OCI-LY1 (cell line): Measurements from ENCODE around the gene SLAIN1.

Source experiments
- H2AFZ ChIP-seq: fragments of 200-600 bp; sonication (generic), shearing (Covaris generic); 2 replicates; pipeline ENCODE4 v1.6.0; 2014; ENCODE audit warnings: antibody characterized with exemption, mild to moderate bottlenecking, low read length
- H3F3A ChIP-seq: fragments of 200-600 bp; sonication (generic), shearing (Covaris generic); 2 replicates; pipeline ENCODE4 v1.6.0; 2014; ENCODE audit warnings: mild to moderate bottlenecking, antibody characterized with exemption, low read length, moderate library complexity; ENCODE audit not compliant: insufficient read depth
- H3K27ac ChIP-seq: fragments of 200-600 bp; sonication (generic); 2 replicates; pipeline ENCODE4 v1.5.1; 2014; ENCODE audit warnings: low read length, mixed run types, mild to moderate bottlenecking, low read depth; ENCODE audit not compliant: poor library complexity, severe bottlenecking
- H3K27me3 ChIP-seq: fragments of 200-600 bp; sonication (generic); 2 replicates; pipeline ENCODE4 v1.6.0; 2014; ENCODE audit warnings: antibody characterized with exemption, mild to moderate bottlenecking, low read length, moderate library complexity; ENCODE audit not compliant: insufficient read depth
- H3K36me3 ChIP-seq: fragments of 200-600 bp; sonication (generic); 2 replicates; pipeline ENCODE4 v1.6.1; 2014; ENCODE audit warnings: mild to moderate bottlenecking, antibody characterized with exemption, low read length, moderate library complexity, mixed read lengths; ENCODE audit not compliant: insufficient read depth
- H3K4me1 ChIP-seq: fragments of 200-600 bp; sonication (generic); 2 replicates; pipeline ENCODE4 v1.5.1; 2014; ENCODE audit warnings: mild to moderate bottlenecking, low read length, moderate library complexity; ENCODE audit not compliant: insufficient read depth, severe bottlenecking
- H3K4me2 ChIP-seq: fragments of 200-600 bp; sonication (generic), shearing (Covaris generic); 2 replicates; pipeline ENCODE4 v1.6.1; 2014; ENCODE audit warnings: low read length
- H3K4me3 ChIP-seq: fragments of 200-600 bp; sonication (generic); 2 replicates; pipeline ENCODE4 v1.5.1; 2014; ENCODE audit warnings: low read length, low read depth, mild to moderate bottlenecking, mixed read lengths; ENCODE audit not compliant: poor library complexity, severe bottlenecking
- H3K79me2 ChIP-seq: fragments of 200-600 bp; shearing (Covaris generic); 2 replicates; pipeline ENCODE4 v1.6.1; 2016; ENCODE audit warnings: mixed run types, low read length, mixed read lengths; ENCODE audit not compliant: insufficient read depth
- H3K9ac ChIP-seq: fragments of 200-600 bp; sonication (generic), shearing (Covaris generic); 2 replicates; pipeline ENCODE4 v1.6.1; 2014; ENCODE audit warnings: mild to moderate bottlenecking, low read length, mixed read lengths
- H3K9me2 ChIP-seq: fragments of 200-600 bp; sonication (generic), shearing (Covaris generic); 2 replicates; pipeline ENCODE4 v1.6.1; 2014; ENCODE audit warnings: low read depth, mild to moderate bottlenecking, low read length, mixed read lengths
- H3K9me3 ChIP-seq: fragments of 200-600 bp; shearing (Covaris generic); 2 replicates; pipeline ENCODE4 v1.6.1; 2014; ENCODE audit warnings: low read length, mixed read lengths
- H4K20me1 ChIP-seq: fragments of 200-600 bp; sonication (generic), shearing (Covaris generic); 2 replicates; pipeline ENCODE4 v1.6.0; 2016; ENCODE audit warnings: mild to moderate bottlenecking, low read length; ENCODE audit not compliant: insufficient read depth
- CTCF ChIP-seq: fragments of 200-600 bp; sonication (generic), shearing (Covaris generic); IDR thresholded peaks from 2 replicates; pipeline ENCODE4 v1.5.1; 2017; ENCODE audit warnings: mild to moderate bottlenecking, antibody characterized with exemption, low read length, moderate library complexity, mixed read lengths
- EZH2 ChIP-seq: fragments of 200-600 bp; sonication (generic), shearing (Covaris generic); IDR thresholded peaks from 2 replicates; pipeline ENCODE4 v1.8.0; 2017; ENCODE audit warnings: borderline replicate concordance, mixed run types, mild to moderate bottlenecking, antibody characterized with exemption, low read length, moderate library complexity, mixed read lengths

The SLAIN1 gene

GRCh38 chr13:77781808-77782207 is 84.3 kb downstream of the SLAIN1 start:
- no peaks in the 10 kb centered on the region for H4K20me1 ChIP-seq
- TF ChIP-seq EZH2: no peak
- TF ChIP-seq CTCF: no peak
- H3K27me3 ChIP-seq: no peaks in the 10 kb centered on the region
- H2AFZ ChIP-seq: no peak overlapping the region
- no peaks in the 10 kb centered on the region for H3F3A ChIP-seq
- H3K4me1 ChIP-seq: no peaks in the 10 kb centered on the region
- no peak overlapping the region for H3K4me3 ChIP-seq
- H3K27ac ChIP-seq: no peak overlapping the region
- H3K79me2 ChIP-seq: no peaks in the 10 kb centered on the region
- no peaks in the 10 kb centered on the region for H3K9me3 ChIP-seq
- no peaks in the 10 kb centered on the region for H3K36me3 ChIP-seq
- H3K9ac ChIP-seq: no peak overlapping the region
- H3K9me2 ChIP-seq: no peaks in the 10 kb centered on the region; the same call in 1 of the 2 replicates
- no peak overlapping the region for H3K4me2 ChIP-seq

DNA sequence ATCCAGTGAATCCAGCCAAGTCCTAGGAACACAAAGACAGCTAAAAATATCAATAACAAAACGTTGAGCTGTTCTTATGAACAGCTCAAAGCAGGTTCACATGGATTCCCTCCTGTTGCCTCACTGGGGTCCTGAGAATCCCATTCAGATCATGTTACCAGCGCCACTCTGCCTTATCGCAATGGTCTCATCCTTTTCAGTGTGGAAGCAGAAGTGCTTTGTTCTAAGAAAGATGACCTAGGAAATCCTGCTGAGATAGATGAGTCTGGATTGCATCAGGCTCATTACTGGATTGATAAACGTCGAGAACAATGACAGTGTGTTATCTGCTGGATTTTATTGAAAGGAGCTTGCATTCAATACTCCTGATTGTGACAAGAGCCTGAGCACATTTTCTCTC is 87.0 kb downstream of the SLAIN1 start:
- Histone ChIP-seq H3K9ac (no peak overlapping the region), H3K9me3 (no peaks in the 10 kb centered on the region), H3F3A (no peaks in the 10 kb centered on the region), H3K4me3 (no peak overlapping the region), H4K20me1 (no peaks in the 10 kb centered on the region), H3K27me3 (no peaks in the 10 kb centered on the region), H3K4me2 (no peak overlapping the region), H3K9me2 (no peaks in the 10 kb centered on the region; the same call in 1 of the 2 replicates), H3K36me3 (no peaks in the 10 kb centered on the region), H3K27ac (no peak overlapping the region), H3K4me1 (no peaks in the 10 kb centered on the region), H2AFZ (no peak overlapping the region), H3K79me2 (no peaks in the 10 kb centered on the region)
- TF ChIP-seq CTCF (no peak), EZH2 (no peak)

GRCh38 chr13:77786695-77787287 is 89.3 kb downstream of the SLAIN1 start:
- Histone ChIP-seq H2AFZ (no peak overlapping the region), H3K36me3 (no peaks in the 10 kb centered on the region), H3K9me2 (no peaks in the 10 kb centered on the region; the same call in 1 of the 2 replicates), H3K27me3 (no peaks in the 10 kb centered on the region), H3K9ac (no peak overlapping the region), H4K20me1 (no peaks in the 10 kb centered on the region), H3F3A (no peaks in the 10 kb centered on the region), H3K4me2 (no peak overlapping the region), H3K79me2 (no peaks in the 10 kb centered on the region), H3K27ac (no peak overlapping the region), H3K4me1 (no peaks in the 10 kb centered on the region), H3K9me3 (no peaks in the 10 kb centered on the region), H3K4me3 (no peak overlapping the region)
- TF ChIP-seq CTCF: no peak
- no peak for TF ChIP-seq EZH2
